Stomach smooth muscle (tissue), 2 donors: Measurements from ENCODE around the gene SSR4.

ENCODE experiments used
- H3K27ac ChIP-seq: one replicate; pipeline ENCODE4 v1.7.0; 2013; ENCODE audit warnings: mild to moderate bottlenecking, low read length, inconsistent platforms
- H3K27me3 ChIP-seq, 2 donors: one replicate each; pipeline ENCODE4 v1.7.0; 2013; ENCODE audit warnings: low read length in 2 of 2; ENCODE audit not compliant: insufficient read depth in 2 of 2, control insufficient read depth in 1 of 2
- H3K36me3 ChIP-seq, 2 donors: one replicate each; pipeline ENCODE4 v1.7.0; 2013; ENCODE audit warnings: low read length in 2 of 2; ENCODE audit not compliant: control insufficient read depth in 2 of 2, insufficient read depth in 2 of 2
- H3K4me1 ChIP-seq: one replicate; pipeline ENCODE4 v1.7.0; 2013; ENCODE audit warnings: low read length; ENCODE audit not compliant: control insufficient read depth, insufficient read depth
- H3K4me3 ChIP-seq, 2 donors: one replicate each; pipeline ENCODE4 v1.7.0; 2013; ENCODE audit warnings: low read length in 2 of 2
- H3K9ac ChIP-seq, 2 donors: one replicate each; pipeline ENCODE4 v1.7.0; 2013; ENCODE audit warnings: low read length in 2 of 2, mild to moderate bottlenecking in 1 of 2
- H3K9me3 ChIP-seq, 2 donors: one replicate each; pipeline ENCODE4 v1.7.0; 2013; ENCODE audit warnings: low read length in 2 of 2; ENCODE audit not compliant: control insufficient read depth in 2 of 2
- donor health status: healthy.
- donor health status: Pancreatic carcinoma.

The SSR4 gene

GRCh38 chrX:153836921-153837320 is 42.5 kb downstream of the SSR4 start:
- H3K4me3 ChIP-seq, result no peak overlapping the region
- no peaks in the 10 kb centered on the region for H3K36me3 ChIP-seq
- H3K9ac ChIP-seq, result no peak overlapping the region
- no peaks in the 10 kb centered on the region for H3K4me1 ChIP-seq
- no peak overlapping the region for H3K27ac ChIP-seq
- H3K9me3 ChIP-seq, result no peaks in the 10 kb centered on the region
- peaks cover 0 to 5% of the 10 kb centered on the region in 2 donors for H3K27me3 ChIP-seq

- Histone ChIP-seq H3K27ac (no peak overlapping the region), H3K9me3 (no peaks in the 10 kb centered on the region), H3K36me3 (no peaks in the 10 kb centered on the region), H3K9ac (no peak overlapping the region), H3K4me1 (no peaks in the 10 kb centered on the region), H3K4me3 (no peak overlapping the region), H3K27me3 (peaks cover 0 to 8% of the 10 kb centered on the region in 2 donors)
Measured at GRCh38 chrX:153844509-153845082, 50.1 kb downstream of the SSR4 start.

GRCh38 chrX:153845195-153845594 is 50.7 kb downstream of the SSR4 start:
- Histone ChIP-seq H3K36me3 (no peaks in the 10 kb centered on the region), H3K4me1 (no peaks in the 10 kb centered on the region), H3K4me3 (no peak overlapping the region), H3K9ac (no peak overlapping the region), H3K27me3 (peaks cover 0 to 9% of the 10 kb centered on the region in 2 donors), H3K27ac (no peak overlapping the region), H3K9me3 (no peaks in the 10 kb centered on the region)

GRCh38 chrX:153845842-153846241 is 51.4 kb downstream of the SSR4 start:
- no peak overlapping the region for H3K9ac ChIP-seq

More at GRCh38 chrX:153845842-153846241, 51.4 kb downstream of the SSR4 start:
- H3K9me3 ChIP-seq, result no peaks in the 10 kb centered on the region
- no peak overlapping the region for H3K4me3 ChIP-seq
- no peaks in the 10 kb centered on the region for H3K36me3 ChIP-seq
- H3K27ac ChIP-seq, result no peak overlapping the region
- no peaks in the 10 kb centered on the region for H3K4me1 ChIP-seq
- peaks cover 0 to 12% of the 10 kb centered on the region in 2 donors for H3K27me3 ChIP-seq
